HUDEP-2 (cell line): ENCODE results near the gene GUCY1B1.

Source experiments
- DNase-seq, 76 experiments: peaks; one replicate each; lab custom pipeline; 2025; ENCODE audit not compliant: unreplicated experiment in 76 of 76; lab: John Stamatoyannopoulos, UW

GUCY1B1 gene

DNA sequence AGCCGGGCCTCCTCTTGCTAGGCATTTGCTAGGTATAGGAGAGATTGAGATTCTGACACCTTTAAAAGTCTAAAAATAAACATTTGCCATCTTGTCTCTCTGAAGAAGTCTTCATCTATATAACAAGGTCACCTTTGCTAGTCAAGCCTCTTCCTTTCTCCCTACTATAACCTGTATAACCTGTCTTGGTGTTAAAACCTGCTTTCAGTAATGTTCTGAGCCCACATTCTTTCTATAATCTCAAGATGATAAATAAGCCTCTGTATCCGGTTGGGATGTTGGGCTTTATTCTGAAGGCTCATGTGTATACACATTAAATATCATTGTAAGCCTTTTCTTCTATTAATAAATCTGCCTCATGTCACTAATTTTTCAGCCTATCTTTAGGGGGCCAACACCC is 97.1 kb downstream of the GUCY1B1 start:
- DNase-seq: no peak
